Activated T-helper 1 cell treated with anti-CD3 and anti-CD28 coated beads, Interleukin-12 subunit alpha, Interleukin-12 subunit beta, Interleukin-2, Interleukin-4 antibody, amounts not matched to agents 30 ng/mL and 10 ng/mL and 1 ng/mL, durations not matched to agents 14 hours and 24 hours and 36 hours (primary cell): Measurements from ENCODE around the gene PSD. TPM values are rescaled to one million over a fixed set of nuclear protein-coding genes. Genes with fewer than 3 reads are reported as not detected.

ENCODE experiments used
- DNase-seq: peaks from one replicate; pipeline ENCODE4 v3.0.0; 2021; ENCODE audit warnings: low spot score
- H3K27ac Mint-ChIP-seq: one replicate; pipeline ENCODE4 v1.8.0; 2021; ENCODE audit warnings: mild to moderate bottlenecking, mixed read lengths
- H3K27me3 Mint-ChIP-seq: one replicate; pipeline ENCODE4 v1.8.0; 2022; ENCODE audit warnings: mild to moderate bottlenecking, moderate library complexity, mixed read lengths; ENCODE audit not compliant: insufficient read depth
- H3K36me3 Mint-ChIP-seq: one replicate; pipeline ENCODE4 v1.8.0; 2021; ENCODE audit warnings: low read depth, mixed read lengths
- H3K4me1 Mint-ChIP-seq: one replicate; pipeline ENCODE4 v1.8.0; 2021; ENCODE audit warnings: low read depth, mixed read lengths
- H3K4me3 Mint-ChIP-seq: one replicate; pipeline ENCODE4 v1.8.0; 2021; ENCODE audit warnings: mild to moderate bottlenecking, moderate library complexity, mixed read lengths
- H3K9me3 Mint-ChIP-seq: one replicate; pipeline ENCODE4 v1.8.0; 2021; ENCODE audit warnings: mixed read lengths
- intact Hi-C: fragments of 100-400 bp; cut with micrococcal nuclease; formaldehyde crosslinking; loops from one replicate; pipeline ENCODE4 v1.15.1; 2024
- total RNA-seq: library from RNA; stranded (reverse); gene quantifications from 2 replicates; pipeline ENCODE4 v1.2.3, GENCODE V29; 2022

The PSD gene
- total RNA-seq, 1 donor from 2014 or later: 9.9 TPM

DNA sequence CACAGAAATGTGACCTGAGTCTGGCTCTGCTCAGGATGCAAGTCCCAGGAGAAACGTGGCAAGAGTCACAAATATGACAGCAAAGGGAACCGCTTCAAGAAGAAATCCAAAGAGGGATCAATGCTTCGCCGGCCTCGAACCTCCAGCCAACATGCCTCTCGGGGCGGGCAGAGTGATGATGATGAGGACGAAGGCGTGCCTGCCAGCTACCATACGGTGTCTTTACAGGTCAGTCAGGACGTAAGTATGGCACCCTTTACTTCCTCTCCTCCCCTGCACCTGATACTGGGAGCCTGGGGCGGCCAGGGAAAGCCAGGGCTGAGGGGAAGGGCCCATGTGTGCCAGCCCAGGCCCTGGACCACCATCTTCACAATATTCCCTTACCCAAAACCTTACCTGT, 41.7 kb downstream of the PSD start:
- DNase-seq: no peak
- Mint-ChIP-seq H3K27ac (no peak overlapping the region), H3K36me3 (peaks cover 20% of the 10 kb centered on the region), H3K4me1 (no peaks in the 10 kb centered on the region), H3K9me3 (no peaks in the 10 kb centered on the region), H3K4me3 (no peak overlapping the region), H3K27me3 (no peaks in the 10 kb centered on the region)
- intact Hi-C loops: no loop called here

DNA sequence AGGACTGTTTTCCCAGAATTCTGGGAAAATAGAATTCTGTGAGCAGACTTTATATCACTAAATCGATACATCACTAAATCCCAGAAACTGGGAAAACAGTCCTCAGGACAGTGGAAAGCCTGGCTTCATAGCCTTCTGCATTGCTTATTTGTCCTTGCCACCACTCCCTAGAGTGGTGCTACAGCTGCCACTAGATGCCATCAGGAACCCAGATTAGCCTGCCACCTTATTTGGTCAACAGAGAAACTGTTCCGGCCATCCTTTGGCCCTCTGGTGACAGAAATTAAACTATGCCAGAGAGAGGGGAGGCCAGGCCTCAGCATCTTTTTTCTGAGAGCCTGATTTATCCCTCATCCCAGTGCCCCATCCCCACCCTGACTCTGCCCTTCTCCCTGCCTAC, 42.7 kb downstream of the PSD start:
- H3K4me3 Mint-ChIP-seq: no peak overlapping the region
- intact Hi-C loops: no loop called here
- H3K27ac Mint-ChIP-seq: no peak overlapping the region

DNA sequence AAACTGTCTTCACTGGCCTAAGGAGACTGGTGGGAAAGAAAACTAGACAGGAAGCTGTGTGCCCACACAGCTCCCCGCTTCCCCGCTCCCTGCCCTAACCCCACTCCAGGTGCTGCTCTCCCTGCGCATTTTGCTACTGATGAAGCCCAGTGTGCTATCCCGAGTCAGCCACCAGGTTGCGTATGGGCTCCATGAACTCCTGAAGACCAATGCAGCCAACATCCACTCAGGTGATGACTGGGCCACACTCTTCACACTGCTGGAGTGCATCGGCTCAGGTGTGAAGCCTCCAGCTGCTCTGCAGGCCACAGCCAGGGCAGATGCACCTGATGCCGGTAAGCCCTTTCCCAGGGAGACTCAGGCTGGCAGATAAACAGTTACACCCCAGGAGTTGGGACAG, 43.3 kb downstream of the PSD start:
- H3K27ac Mint-ChIP-seq: no peak overlapping the region
- no peak overlapping the region for H3K4me3 Mint-ChIP-seq
- H3K9me3 Mint-ChIP-seq: no peaks in the 10 kb centered on the region
- no peaks in the 10 kb centered on the region for H3K4me1 Mint-ChIP-seq
- no peaks in the 10 kb centered on the region for H3K27me3 Mint-ChIP-seq
- peaks cover 30% of the 10 kb centered on the region for H3K36me3 Mint-ChIP-seq
- DNase-seq: no peak
- intact Hi-C loops: no loop called here

More for the DNA sequence above, 42.7 kb downstream of the PSD start:
- H3K27me3 Mint-ChIP-seq: no peaks in the 10 kb centered on the region
- DNase-seq: no peak
- no peaks in the 10 kb centered on the region for H3K4me1 Mint-ChIP-seq
- H3K9me3 Mint-ChIP-seq: no peaks in the 10 kb centered on the region
- peaks cover 24% of the 10 kb centered on the region for H3K36me3 Mint-ChIP-seq

DNA sequence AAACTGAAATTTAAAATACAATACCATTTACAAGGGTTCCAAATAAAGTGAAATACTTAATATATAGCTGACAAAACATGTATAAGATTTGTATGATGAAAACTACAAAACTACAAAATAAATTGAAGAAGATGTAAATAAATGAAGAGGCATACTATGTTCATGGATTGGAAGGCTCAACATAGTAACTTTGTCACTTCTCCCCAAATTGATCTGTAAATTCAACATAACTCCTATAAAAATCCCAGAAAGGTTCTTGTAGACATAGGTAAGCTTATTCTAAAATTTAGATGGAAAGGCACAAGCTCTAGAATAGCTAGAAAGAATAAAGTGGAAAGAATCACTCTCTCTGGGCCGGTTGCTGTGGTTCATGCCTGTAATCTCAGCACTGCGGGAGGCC, 47.3 kb downstream of the PSD start:
- Mint-ChIP-seq H3K4me1 (no peaks in the 10 kb centered on the region), H3K27ac (no peak overlapping the region), H3K36me3 (peaks cover 54% of the 10 kb centered on the region), H3K27me3 (no peaks in the 10 kb centered on the region), H3K4me3 (no peak overlapping the region), H3K9me3 (no peaks in the 10 kb centered on the region)
- DNase-seq: no peak
- intact Hi-C loops: no loop called here

DNA sequence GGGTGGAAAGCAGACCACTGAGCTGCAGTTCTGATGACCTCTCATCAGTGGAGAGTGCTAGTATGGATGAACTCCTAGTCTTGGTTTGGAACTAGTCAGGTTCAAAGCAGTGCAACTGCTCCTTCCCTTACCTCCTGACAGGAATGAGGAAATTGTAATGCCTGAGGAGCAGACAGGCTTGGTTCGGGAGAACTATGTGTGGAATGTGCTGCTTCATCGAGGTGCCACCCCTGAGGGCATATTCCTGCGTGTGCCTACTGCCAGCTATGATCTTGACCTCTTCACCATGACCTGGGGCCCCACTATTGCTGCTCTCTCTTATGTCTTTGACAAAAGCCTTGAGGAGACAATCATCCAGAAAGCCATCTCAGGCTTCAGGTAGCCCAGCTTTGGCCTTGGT, 50.5 kb downstream of the PSD start:
- Mint-ChIP-seq H3K4me3 (no peak overlapping the region), H3K27ac (no peak overlapping the region), H3K36me3 (peaks cover 69% of the 10 kb centered on the region), H3K27me3 (no peaks in the 10 kb centered on the region), H3K9me3 (no peaks in the 10 kb centered on the region), H3K4me1 (no peaks in the 10 kb centered on the region)
- intact Hi-C loops: no loop called here
- no peak for DNase-seq

DNA sequence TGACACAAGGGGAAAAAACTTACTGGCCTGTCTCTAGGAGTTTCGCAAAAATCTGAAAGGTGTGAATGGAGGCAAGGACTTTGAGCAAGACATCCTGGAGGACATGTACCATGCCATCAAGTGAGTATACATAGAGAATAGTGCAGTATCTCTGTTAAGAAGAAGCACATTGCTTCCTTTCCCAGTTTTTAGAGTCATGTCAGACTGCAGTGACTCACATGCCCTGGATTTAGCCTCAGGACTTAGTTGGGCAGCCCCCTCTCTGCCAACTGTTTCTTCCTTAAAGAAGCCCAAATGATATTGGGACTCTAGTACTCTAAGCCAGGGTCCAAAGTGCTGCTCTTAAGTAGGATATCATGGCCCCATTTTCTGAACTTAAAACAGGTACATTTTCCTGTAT, 51.1 kb downstream of the PSD start:
- DNase-seq: no peak
- Mint-ChIP-seq H3K9me3 (no peaks in the 10 kb centered on the region), H3K27me3 (no peaks in the 10 kb centered on the region), H3K4me3 (no peak overlapping the region), H3K36me3 (peaks cover 69% of the 10 kb centered on the region), H3K4me1 (no peaks in the 10 kb centered on the region), H3K27ac (no peak overlapping the region)
- intact Hi-C loops: no loop called here

DNA sequence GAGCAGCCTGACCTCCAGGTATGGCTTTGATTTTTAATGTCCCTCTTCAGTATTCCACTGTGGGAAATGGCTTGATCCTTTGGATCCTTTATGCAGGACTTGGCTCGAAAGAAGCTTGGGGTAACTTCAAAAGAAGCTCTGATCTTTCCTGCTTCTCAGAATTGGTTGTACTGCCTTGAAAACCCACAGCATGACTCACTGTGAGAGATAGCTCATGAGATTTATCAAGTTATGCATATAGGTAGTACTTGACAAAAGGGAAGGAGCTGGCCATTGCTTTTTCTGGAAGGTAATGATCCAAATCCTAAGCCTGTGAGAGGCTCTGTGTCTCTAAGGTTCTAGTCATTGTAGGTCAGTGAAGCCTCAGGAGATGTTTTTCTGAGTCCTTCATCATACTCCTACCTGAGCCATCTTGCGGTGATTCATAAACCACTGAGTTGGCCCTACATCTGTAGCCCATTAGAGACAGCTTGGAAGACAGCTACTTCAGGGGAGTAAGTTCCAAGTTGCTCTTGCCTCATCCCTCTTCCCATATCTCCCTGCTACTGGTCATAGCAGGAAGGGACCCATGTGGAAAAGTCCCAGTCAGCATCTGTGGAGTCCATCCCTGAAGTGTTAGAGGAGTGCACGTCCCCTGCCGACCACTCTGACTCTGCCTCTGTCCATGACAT, 59.7 kb downstream of the PSD start:
- Mint-ChIP-seq H3K9me3 (no peaks in the 10 kb centered on the region), H3K27me3 (no peaks in the 10 kb centered on the region), H3K27ac (no peak overlapping the region), H3K4me1 (peaks cover 13% of the 10 kb centered on the region), H3K36me3 (peaks cover 56% of the 10 kb centered on the region), H3K4me3 (no peak overlapping the region)
- intact Hi-C loops: no loop called here
- no peak for DNase-seq

DNA sequence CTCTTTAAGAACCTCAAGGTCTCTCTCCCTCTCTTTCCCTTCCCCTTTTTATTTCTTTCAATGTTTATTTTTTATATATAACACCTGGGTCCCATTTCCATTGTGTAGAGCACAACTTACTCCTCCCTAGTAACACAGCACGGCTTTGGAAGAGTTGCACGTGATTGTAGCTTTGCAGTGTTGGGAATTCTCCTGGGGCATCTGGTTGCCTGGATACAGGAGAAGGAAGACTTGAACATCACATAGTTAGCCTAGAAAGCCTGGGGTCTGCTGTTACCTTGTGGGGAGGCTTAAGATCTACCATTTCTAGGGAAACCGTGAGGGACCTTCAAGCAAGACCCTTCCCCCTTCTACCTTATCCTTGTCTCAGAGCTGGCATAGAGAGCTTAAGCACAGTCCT, 64.1 kb downstream of the PSD start:
- no peaks in the 10 kb centered on the region for H3K9me3 Mint-ChIP-seq
- peaks cover 9% of the 10 kb centered on the region for H3K4me1 Mint-ChIP-seq
- H3K27me3 Mint-ChIP-seq: no peaks in the 10 kb centered on the region
- no peak overlapping the region for H3K4me3 Mint-ChIP-seq
- no peak for DNase-seq
- no peak overlapping the region for H3K27ac Mint-ChIP-seq
- intact Hi-C loops: no loop called here
- H3K36me3 Mint-ChIP-seq: peaks cover 36% of the 10 kb centered on the region

Other genes starting within 250 kb of the PSD start
- gene ELOVL3, start 192.5 kb downstream of the PSD start, total RNA-seq: 0.18 TPM in 1 of 2 replicates, not detected in the other
- gene PITX3, start 177.3 kb downstream of the PSD start, total RNA-seq: 0.17 and 0.44 TPM in 2 replicates
- 46.7 TPM in 2 replicates for gene GBF1, start 173.3 kb downstream of the PSD start, total RNA-seq
- 307 and 322 TPM in 2 replicates for gene NFKB2, start 23.1 kb downstream of the PSD start, total RNA-seq
- gene FBXL15, start 2.1 kb upstream of the PSD start, total RNA-seq: 14.5 and 18.5 TPM in 2 replicates
- 59.0 and 59.4 TPM in 2 replicates for gene CUEDC2, start 13.8 kb upstream of the PSD start, total RNA-seq
- gene C10orf95, start 32.8 kb upstream of the PSD start, total RNA-seq: 0.29 and 0.37 TPM in 2 replicates
- 61.0 and 66.1 TPM in 2 replicates for gene ACTR1A, start 83.9 kb upstream of the PSD start, total RNA-seq
- 9.3 and 11.6 TPM in 2 replicates for gene SUFU, start 85.2 kb upstream of the PSD start, total RNA-seq
- 108 and 111 TPM in 2 replicates for gene TRIM8, start 225.7 kb upstream of the PSD start, total RNA-seq